Activated T-cell treated with anti-CD3 and anti-CD28 coated beads, Interleukin-2, amount 50 U/mL, for 24 hours (primary cell): ENCODE results near the gene RELCH.

Source experiments
- DNase-seq: peaks from one replicate; pipeline ENCODE4 v3.0.0-alpha.2; 2020
- H3K27ac Mint-ChIP-seq: 2 replicates; pipeline ENCODE4 v1.8.0; 2020; ENCODE audit warnings: mild to moderate bottlenecking, mixed read lengths
- H3K27me3 Mint-ChIP-seq: 2 replicates; pipeline ENCODE4 v1.8.0; 2020; ENCODE audit warnings: mixed read lengths
- H3K36me3 Mint-ChIP-seq: 2 replicates; pipeline ENCODE4 v1.8.0; 2020; ENCODE audit warnings: low read depth, mixed read lengths
- H3K4me1 Mint-ChIP-seq: 2 replicates; pipeline ENCODE4 v1.8.0; 2020; ENCODE audit warnings: low read depth, mixed read lengths
- H3K4me3 Mint-ChIP-seq: 2 replicates; pipeline ENCODE4 v1.8.0; 2020; ENCODE audit warnings: mild to moderate bottlenecking, moderate library complexity, mixed read lengths
- H3K9me3 Mint-ChIP-seq: 2 replicates; pipeline ENCODE4 v1.8.0; 2020; ENCODE audit warnings: mixed read lengths

RELCH gene

DNA sequence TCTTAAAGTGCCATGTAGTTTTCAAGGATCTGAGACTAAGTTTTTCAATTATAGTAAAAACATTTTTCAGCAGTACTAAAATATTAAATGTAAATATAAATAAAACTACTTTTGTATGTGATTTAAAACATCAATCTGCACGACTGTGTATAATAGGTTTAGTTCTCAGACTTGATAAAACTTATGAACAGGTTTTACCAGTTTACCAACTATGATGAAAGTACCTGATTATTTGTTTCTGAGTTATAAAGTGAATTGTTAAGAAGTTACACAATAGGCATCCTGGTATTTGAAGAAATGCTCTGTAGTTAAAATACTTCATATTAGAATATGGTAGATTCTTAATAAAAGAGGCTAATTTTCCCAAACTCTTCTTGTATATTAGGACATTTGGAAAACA, 14.8 kb downstream of the RELCH start:
- Mint-ChIP-seq H3K36me3 (peaks cover 5% of the 10 kb centered on the region), H3K4me1 (peaks cover 51% of the 10 kb centered on the region), H3K9me3 (no peaks in the 10 kb centered on the region), H3K4me3 (no peak overlapping the region), H3K27me3 (no peaks in the 10 kb centered on the region), H3K27ac (no peak overlapping the region)
- no peak for DNase-seq

DNA sequence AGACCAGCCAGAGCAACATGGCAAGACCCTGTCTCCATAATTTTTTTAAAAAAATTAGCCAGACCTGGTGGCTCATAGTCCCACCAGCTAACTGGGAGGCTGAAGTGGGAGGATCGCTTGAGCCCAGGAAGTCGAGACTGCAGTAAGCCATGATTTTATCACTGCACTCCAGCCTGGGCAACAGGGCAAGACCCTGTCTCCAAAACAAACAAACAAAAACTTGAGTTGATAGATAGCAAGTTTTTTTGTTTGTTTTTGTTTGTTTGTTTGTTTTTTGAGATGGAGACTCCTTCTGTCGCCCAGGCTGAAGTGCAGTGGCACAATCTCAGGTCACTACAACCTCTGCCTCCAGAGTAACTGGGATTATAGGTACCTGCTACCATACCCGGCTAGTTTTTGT, 18.8 kb downstream of the RELCH start:
- peaks cover 28% of the 10 kb centered on the region for H3K36me3 Mint-ChIP-seq
- no peak overlapping the region for H3K27ac Mint-ChIP-seq
- no peaks in the 10 kb centered on the region for H3K27me3 Mint-ChIP-seq
- H3K4me3 Mint-ChIP-seq, result no peak overlapping the region
- DNase-seq, result no peak
- peaks cover 50% of the 10 kb centered on the region for H3K4me1 Mint-ChIP-seq
- no peaks in the 10 kb centered on the region for H3K9me3 Mint-ChIP-seq

DNA sequence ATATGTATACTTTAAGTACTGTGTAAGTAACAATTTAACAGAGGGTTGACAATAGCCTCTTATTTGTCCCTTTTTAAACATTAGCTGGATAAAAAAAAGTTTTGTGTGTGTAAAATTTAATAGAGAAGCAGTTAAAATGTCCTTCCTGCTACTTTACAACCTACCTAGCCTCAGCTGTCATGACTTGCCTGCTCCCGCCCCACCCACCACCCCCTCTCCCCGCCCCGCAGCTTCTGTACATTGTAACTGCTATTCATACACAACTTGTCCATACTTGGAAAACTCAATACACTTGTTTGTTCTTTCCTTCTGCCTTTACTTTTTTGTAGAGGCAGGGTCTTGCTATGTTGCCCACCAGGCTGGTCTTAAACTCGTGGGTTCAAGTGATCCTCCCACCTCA, 19.5 kb downstream of the RELCH start:
- DNase-seq, result no peak
- H3K27me3 Mint-ChIP-seq, result no peaks in the 10 kb centered on the region
- H3K4me1 Mint-ChIP-seq, result peaks cover 50% of the 10 kb centered on the region
- no peak overlapping the region for H3K4me3 Mint-ChIP-seq
- H3K9me3 Mint-ChIP-seq, result no peaks in the 10 kb centered on the region
- H3K27ac Mint-ChIP-seq, result no peak overlapping the region
- H3K36me3 Mint-ChIP-seq, result peaks cover 31% of the 10 kb centered on the region

DNA sequence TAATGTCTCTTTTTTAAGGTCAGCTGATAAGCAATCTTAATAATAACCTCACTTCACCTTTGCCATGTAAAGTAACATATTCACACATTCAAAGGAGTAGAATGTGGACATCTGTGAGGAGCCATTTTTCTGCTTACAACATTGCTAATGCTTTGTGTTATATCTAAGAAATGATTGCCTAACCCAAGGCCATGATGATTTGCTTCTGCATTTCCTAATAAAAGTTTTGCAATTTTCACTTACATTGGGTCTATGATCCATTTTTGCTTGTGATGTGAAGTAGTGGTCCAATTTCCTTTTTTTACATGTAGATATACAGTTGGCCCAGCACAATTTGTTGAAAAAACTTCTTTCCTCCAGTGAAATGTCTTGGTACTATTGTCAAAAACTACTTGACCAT, 22.0 kb downstream of the RELCH start:
- no peak overlapping the region for H3K4me3 Mint-ChIP-seq
- peaks cover 46% of the 10 kb centered on the region for H3K36me3 Mint-ChIP-seq
- H3K9me3 Mint-ChIP-seq, result no peaks in the 10 kb centered on the region
- H3K27me3 Mint-ChIP-seq, result no peaks in the 10 kb centered on the region
- H3K4me1 Mint-ChIP-seq, result peaks cover 51% of the 10 kb centered on the region
- no peak for DNase-seq
- H3K27ac Mint-ChIP-seq, result no peak overlapping the region

DNA sequence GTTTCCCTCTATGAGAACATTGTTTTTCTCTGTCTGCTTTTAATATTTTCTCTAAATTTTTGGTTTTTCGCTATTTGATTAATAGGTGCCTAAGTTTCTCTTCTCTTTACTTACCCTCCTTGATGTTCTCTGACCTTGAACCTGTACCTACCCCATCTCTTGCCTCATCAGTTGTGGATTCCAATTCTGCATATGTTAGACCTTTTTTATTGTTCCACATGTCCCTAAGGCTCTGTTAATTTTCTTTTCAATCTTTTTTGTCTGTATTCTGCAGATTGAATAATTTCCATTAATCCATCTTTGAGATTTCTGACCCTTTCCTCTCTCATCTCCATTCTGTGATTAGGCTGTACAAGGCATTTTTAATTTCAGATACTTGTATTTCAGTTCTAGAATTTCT, 23.1 kb downstream of the RELCH start:
- no peak for DNase-seq
- peaks cover 50% of the 10 kb centered on the region for H3K36me3 Mint-ChIP-seq
- H3K9me3 Mint-ChIP-seq, result no peaks in the 10 kb centered on the region
- peak overlapping the region; percentile 27 for H3K27ac Mint-ChIP-seq
- H3K27me3 Mint-ChIP-seq, result no peaks in the 10 kb centered on the region
- H3K4me1 Mint-ChIP-seq, result peaks cover 47% of the 10 kb centered on the region
- H3K4me3 Mint-ChIP-seq, result no peak overlapping the region

DNA sequence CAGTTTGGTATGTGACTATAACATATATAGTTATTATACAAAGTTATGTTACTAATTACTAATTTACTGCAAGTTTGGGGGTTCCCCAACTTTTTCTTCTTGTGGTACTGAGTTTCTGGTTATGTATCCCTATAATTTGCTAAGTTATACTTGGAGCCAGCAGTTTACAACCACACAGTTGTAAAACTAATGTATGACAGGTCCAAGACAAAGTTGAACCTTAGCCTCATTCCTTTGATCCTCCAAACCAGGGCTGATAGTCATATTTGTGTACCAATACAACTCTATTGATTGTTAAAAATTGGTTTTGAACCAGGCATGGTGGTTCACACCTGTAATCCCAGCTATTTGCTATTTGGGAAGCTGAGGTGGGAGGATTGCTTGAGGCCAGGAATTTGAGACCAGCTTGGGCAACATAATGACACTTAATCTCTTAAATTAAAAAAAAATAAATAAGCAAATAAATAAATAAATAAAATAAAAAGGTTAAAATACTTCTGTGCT, 24.3 kb downstream of the RELCH start:
- Mint-ChIP-seq H3K4me3 (no peak overlapping the region), H3K27ac (no peak overlapping the region), H3K4me1 (peaks cover 41% of the 10 kb centered on the region), H3K9me3 (no peaks in the 10 kb centered on the region), H3K27me3 (no peaks in the 10 kb centered on the region), H3K36me3 (peaks cover 54% of the 10 kb centered on the region)
- DNase-seq, result no peak

DNA sequence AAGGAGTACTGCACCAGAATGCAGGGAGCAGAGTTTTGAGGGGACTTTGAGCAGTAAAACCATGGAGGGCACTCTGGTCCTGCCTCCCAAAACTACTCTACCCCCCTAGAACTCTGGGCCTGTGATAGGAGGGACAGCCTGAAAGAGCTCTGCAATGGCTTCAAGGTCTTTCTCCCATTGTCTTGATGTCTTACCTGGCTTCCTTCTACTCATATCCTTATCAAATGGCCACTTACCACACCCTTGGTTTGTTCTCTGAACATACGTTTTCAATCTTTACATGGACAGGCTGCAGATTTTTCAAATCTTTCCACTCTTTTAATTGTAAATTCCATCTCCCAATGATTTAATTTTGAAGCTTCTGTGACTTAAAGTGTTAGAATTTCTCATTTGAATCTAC, 27.7 kb downstream of the RELCH start:
- Mint-ChIP-seq H3K36me3 (peaks cover 63% of the 10 kb centered on the region), H3K27me3 (no peaks in the 10 kb centered on the region), H3K4me1 (peaks cover 36% of the 10 kb centered on the region)

DNA sequence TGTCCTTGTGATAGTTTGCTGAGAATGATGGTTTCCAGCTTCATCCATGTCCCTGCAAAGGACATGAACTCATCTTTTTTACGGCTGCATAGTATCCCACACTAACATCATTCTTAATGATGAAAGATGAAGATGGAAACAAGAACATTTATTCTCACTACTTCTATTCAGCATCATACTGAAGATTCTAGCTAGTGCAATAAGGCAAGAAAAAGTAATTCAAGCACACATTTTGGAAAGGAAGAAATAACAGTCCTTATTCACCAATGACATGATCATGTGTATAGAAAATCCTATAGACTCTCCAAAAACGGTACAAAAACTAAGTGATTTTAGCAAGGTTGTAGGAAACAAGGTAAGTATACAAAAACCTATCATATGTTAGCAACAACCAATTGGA, 37.2 kb downstream of the RELCH start:
- H3K9me3 Mint-ChIP-seq, result no peaks in the 10 kb centered on the region
- no peak for DNase-seq
- peaks cover 7% of the 10 kb centered on the region for H3K4me1 Mint-ChIP-seq
- no peaks in the 10 kb centered on the region for H3K27me3 Mint-ChIP-seq
- no peak overlapping the region for H3K27ac Mint-ChIP-seq
- H3K36me3 Mint-ChIP-seq, result peaks cover 64% of the 10 kb centered on the region
- no peak overlapping the region for H3K4me3 Mint-ChIP-seq

More for the DNA sequence above, 27.7 kb downstream of the RELCH start:
- Mint-ChIP-seq H3K4me3 (no peak overlapping the region), H3K27ac (no peak overlapping the region), H3K9me3 (no peaks in the 10 kb centered on the region)
- no peak for DNase-seq

DNA sequence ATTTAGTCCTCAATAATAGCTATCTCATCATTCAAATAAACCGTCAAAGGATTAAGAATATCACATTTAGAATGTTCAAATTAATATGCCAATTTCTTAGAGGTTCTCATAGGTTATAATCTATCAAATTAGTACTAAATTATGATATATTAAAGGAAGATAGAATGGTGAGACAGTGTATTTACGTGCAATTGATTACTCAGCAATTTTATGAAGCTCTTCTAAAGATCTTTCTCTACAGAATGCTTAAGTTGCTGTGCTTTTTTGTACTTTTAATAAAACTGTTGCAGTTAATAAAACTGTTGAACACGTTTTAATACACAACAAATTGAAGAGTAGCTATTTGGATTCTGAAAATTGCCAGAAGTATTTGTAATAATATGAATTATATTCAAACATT, 39.0 kb downstream of the RELCH start:
- Mint-ChIP-seq H3K9me3 (no peaks in the 10 kb centered on the region), H3K27me3 (no peaks in the 10 kb centered on the region), H3K4me3 (no peak overlapping the region), H3K36me3 (peaks cover 71% of the 10 kb centered on the region), H3K4me1 (no peaks in the 10 kb centered on the region), H3K27ac (no peak overlapping the region)
- DNase-seq, result no peak

DNA sequence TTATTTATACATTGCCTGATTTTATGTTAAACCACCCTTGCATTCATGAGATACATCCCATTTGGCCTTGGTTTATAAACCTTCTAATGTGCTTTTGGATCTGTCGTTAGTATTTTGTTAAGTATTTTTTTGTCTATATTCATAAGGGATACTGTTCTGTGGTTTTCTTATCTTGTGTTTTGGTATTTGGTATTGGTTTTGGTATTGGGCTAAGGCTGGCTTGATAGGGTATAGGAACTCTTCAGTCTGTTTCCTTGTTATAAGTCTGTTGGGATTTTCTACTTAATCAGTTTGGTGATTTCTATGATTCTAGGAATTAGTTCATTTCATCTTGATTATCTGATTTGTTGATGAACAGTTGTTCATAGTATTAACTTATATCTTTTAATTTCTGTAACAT, 49.2 kb downstream of the RELCH start:
- Mint-ChIP-seq H3K9me3 (no peaks in the 10 kb centered on the region), H3K27me3 (no peaks in the 10 kb centered on the region), H3K36me3 (peaks cover 57% of the 10 kb centered on the region), H3K27ac (no peak overlapping the region), H3K4me1 (peaks cover 13% of the 10 kb centered on the region), H3K4me3 (no peak overlapping the region)
- no peak for DNase-seq

DNA sequence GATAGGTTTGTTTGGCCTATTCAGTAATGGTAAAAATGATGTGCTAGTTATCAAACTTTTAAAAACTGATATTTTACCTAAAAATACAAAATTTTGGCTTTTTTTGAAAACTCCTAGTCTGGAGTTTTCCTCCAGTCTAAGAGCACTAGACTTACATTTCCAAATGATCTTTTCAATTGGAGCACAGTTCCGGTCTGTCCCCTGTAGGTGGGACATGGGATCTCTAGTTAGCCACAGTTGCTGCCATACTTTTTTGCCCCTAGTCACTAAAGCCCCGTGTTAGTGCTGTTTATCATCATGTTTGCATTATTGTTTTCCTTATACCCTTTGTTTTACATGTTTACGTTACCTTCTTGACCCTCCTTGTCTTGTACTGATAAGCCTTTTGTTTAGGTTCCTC, 52.4 kb downstream of the RELCH start:
- H3K27me3 Mint-ChIP-seq, result no peaks in the 10 kb centered on the region
- no peaks in the 10 kb centered on the region for H3K9me3 Mint-ChIP-seq
- peaks cover 56% of the 10 kb centered on the region for H3K36me3 Mint-ChIP-seq
- peaks cover 13% of the 10 kb centered on the region for H3K4me1 Mint-ChIP-seq
- H3K27ac Mint-ChIP-seq, result no peak overlapping the region
- H3K4me3 Mint-ChIP-seq, result no peak overlapping the region
- DNase-seq, result no peak

DNA sequence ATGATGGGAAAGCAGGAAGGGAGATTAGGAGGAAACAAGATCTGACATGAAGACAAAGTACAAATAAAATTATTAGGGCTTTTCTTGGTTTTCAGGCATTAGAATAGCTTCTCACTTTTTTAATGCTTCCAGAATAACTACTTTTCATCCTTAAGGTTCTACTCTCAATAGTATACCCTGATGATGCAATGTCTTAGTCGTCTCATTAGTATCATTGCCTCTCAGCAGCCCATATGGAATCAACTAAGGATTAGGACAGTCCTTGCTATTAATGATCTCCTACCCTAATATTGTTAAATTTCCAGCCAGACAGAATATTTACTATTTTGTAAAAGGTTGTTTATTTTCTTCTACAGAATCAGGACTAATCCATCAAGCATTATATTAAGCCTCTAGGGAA, 55.9 kb downstream of the RELCH start:
- DNase-seq, result no peak
- H3K9me3 Mint-ChIP-seq, result no peaks in the 10 kb centered on the region
- H3K4me3 Mint-ChIP-seq, result no peak overlapping the region
- peak overlapping the region; percentile 29 for H3K27ac Mint-ChIP-seq
- H3K36me3 Mint-ChIP-seq, result peaks cover 57% of the 10 kb centered on the region
- peaks cover 4% of the 10 kb centered on the region for H3K4me1 Mint-ChIP-seq
- H3K27me3 Mint-ChIP-seq, result no peaks in the 10 kb centered on the region

DNA sequence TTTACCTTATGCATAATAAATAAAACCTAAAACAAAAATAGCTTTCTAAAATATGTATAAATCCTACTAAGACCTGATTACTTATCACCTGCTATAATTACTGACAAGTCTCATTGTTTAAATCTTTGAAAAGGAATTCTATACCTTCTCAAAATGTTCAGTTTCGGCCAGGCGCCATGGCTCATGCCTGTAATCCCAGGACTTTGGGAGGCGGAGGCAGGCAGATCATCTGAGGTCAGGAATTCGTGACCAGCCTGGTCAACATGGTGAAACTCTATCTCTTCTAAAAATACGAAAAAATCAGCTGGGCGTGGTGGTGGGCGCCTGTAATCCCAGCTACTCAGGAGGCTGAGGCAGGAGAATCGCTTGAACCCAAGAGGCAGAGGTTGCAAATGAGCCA, 58.1 kb downstream of the RELCH start:
- Mint-ChIP-seq H3K27me3 (no peaks in the 10 kb centered on the region), H3K36me3 (peaks cover 47% of the 10 kb centered on the region), H3K27ac (no peak overlapping the region), H3K4me3 (no peak overlapping the region), H3K4me1 (no peaks in the 10 kb centered on the region), H3K9me3 (no peaks in the 10 kb centered on the region)
- no peak for DNase-seq

DNA sequence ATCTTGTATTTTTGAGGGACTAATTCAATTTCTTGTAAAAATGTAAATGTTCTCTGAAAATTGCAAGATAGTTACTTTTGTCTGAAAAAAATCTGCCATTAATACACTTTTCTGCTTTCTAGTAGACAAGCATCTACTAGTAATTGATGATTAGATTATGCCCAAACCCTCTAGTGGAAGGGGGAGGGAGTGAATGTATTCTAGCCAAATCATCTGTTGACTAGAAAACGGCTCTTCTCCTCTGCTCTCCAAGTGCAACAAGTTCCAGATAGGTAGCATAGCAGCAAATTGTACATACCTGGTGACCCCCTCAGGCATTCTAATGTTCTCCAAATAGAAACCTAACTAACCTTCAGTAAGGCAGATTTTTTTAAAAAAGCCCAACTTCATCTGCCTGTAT, 58.6 kb downstream of the RELCH start:
- H3K36me3 Mint-ChIP-seq, result peaks cover 44% of the 10 kb centered on the region
- H3K27ac Mint-ChIP-seq, result no peak overlapping the region
- H3K4me1 Mint-ChIP-seq, result no peaks in the 10 kb centered on the region
- DNase-seq, result no peak
- H3K27me3 Mint-ChIP-seq, result no peaks in the 10 kb centered on the region
- H3K4me3 Mint-ChIP-seq, result no peak overlapping the region
- no peaks in the 10 kb centered on the region for H3K9me3 Mint-ChIP-seq

DNA sequence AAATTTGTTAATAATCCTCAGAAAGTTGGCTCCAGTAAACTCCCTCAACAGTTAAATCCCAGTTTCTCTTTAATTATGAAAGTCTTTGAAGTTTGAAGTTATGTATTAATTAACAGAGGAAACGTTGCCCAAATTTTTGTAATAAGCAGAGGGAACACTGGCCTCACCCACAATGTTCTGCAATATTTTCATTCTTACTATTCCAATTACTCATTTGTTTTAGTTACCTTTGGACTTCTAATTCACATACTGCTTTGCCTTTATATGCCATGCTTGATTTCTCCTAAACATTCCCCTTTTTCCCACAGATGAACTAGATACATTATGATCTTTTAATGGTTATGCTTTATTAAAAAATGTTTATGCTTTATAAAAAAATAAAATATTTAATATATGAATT, 61.3 kb downstream of the RELCH start:
- no peak overlapping the region for H3K4me3 Mint-ChIP-seq
- no peaks in the 10 kb centered on the region for H3K9me3 Mint-ChIP-seq
- no peaks in the 10 kb centered on the region for H3K27me3 Mint-ChIP-seq
- no peak overlapping the region for H3K27ac Mint-ChIP-seq
- DNase-seq, result no peak
- peaks cover 41% of the 10 kb centered on the region for H3K36me3 Mint-ChIP-seq
- H3K4me1 Mint-ChIP-seq, result no peaks in the 10 kb centered on the region

DNA sequence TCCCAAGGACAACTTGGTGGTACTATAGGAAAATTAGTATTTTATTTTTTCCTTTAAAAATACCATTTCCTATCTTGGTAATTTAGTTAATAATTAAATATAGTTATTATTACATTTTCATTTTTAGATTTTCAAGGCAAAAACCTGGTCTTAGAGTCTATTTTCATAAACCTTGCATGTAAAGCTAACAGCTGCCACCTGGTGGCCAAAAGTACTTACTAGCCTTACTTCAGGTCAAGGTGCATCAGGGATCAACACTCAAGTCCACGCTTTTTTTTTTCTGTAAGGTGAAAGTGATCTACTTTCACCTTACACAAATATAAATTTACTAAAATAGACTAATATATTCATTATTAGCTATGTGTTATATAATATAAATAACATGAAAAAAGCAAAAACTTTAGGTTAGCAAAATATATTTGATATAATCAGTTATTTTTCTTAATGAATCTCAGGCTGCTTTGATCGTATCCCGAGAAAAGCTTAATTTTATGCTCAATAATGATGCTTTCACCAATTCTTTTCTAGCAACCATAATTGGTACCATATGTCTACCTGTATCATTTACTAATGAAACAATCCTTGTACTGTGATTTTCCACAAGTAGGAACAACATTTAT, 62.5 kb downstream of the RELCH start:
- Mint-ChIP-seq H3K27ac (no peak overlapping the region), H3K27me3 (no peaks in the 10 kb centered on the region), H3K4me3 (no peak overlapping the region), H3K9me3 (no peaks in the 10 kb centered on the region), H3K4me1 (no peaks in the 10 kb centered on the region), H3K36me3 (peaks cover 43% of the 10 kb centered on the region)
- DNase-seq, result peak; percentile 60
